Activated B cell treated with CpG ODN at 0.5 μM for 24 hours (primary cell): Measurements from ENCODE around the gene CYB561A3. TPM values are rescaled to one million over a fixed set of nuclear protein-coding genes. Genes with fewer than 3 reads are reported as not detected.

Experiments used
- ATAC-seq: fragments of 200-7000 bp; cut with Tn5 transposase; one replicate; pipeline ENCODE4 v1.10.0; 2021; ENCODE audit warnings: low read depth, mild to moderate bottlenecking, moderate library complexity
- CTCF ChIA-PET: fragments of 350-600 bp; sonication (Branson Sonifier 250); formaldehyde crosslinking; loops from one replicate; lab custom pipeline; 2021; ENCODE audit warnings: antibody characterized with exemption; lab: Charles Lee
- POLR2A ChIA-PET: fragments of 350-600 bp; sonication (Branson Sonifier 250); formaldehyde crosslinking; loops from one replicate; lab custom pipeline; 2021; ENCODE audit warnings: antibody characterized with exemption; lab: Charles Lee
- DNase-seq: peaks from one replicate; pipeline ENCODE4 v3.0.0; 2022
- H3K27ac Mint-ChIP-seq: one replicate; pipeline ENCODE4 v1.8.0; 2020; ENCODE audit warnings: mixed read lengths
- H3K27me3 Mint-ChIP-seq: one replicate; pipeline ENCODE4 v1.8.0; 2021; ENCODE audit warnings: mixed read lengths
- H3K36me3 Mint-ChIP-seq: one replicate; pipeline ENCODE4 v1.8.0; 2021; ENCODE audit warnings: low read depth, mixed read lengths
- H3K4me1 Mint-ChIP-seq: one replicate; pipeline ENCODE4 v1.8.0; 2021; ENCODE audit warnings: mixed read lengths
- H3K4me3 Mint-ChIP-seq: one replicate; pipeline ENCODE4 v1.8.0; 2020; ENCODE audit warnings: mild to moderate bottlenecking, mixed read lengths
- H3K9me3 Mint-ChIP-seq: one replicate; pipeline ENCODE4 v1.8.0; 2020; ENCODE audit warnings: mixed read lengths
- intact Hi-C: fragments of 100-400 bp; cut with micrococcal nuclease; formaldehyde crosslinking; loops from one replicate; pipeline ENCODE4 v1.15.1; 2024
- total RNA-seq: library from RNA; stranded (reverse); gene quantifications from 2 replicates; pipeline ENCODE4 v1.2.3, GENCODE V29; 2022
- TF ChIP-seq, protein P1 (sequence below): fragments of 200-600 bp; IDR thresholded peaks from one replicate; pipeline ENCODE4 v1.8.0; 2022; ENCODE audit warnings: antibody characterized with exemption, mild to moderate bottlenecking

CYB561A3 gene
- total RNA-seq, 1 donor from 2014 or later: 433 TPM

DNA sequence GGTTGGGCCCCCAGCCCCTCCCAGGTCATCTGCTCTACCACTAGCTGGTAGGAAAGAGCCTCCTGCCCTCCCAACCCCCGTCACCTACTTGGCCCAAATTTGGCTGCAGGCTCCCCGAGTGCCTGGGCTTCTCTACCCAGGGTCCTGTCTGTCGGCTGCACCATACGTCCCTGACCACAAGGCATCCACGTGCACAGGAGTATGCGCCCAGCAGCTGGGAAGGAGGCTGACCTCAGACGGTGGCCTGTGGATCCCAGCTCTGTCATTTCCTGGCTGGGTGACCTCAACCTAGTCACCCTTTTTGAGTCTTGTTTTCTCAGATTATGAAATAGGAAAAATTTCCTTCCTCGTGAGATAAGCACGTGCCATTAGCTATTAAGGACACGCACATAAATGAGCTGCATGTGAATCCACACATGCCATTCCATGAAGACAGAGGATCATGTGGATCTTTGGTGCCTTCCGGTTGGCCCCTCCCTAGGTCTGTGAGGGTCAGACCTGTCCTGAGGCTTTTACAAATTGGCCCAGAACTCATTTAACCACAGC lies 13.7 kb downstream of the CYB561A3 start:
- no peak for DNase-seq
- no peak for ATAC-seq
- intact Hi-C loops: loop anchor here (1.0 kb wide), 1 partner anchor 8 kb away; no protein-coding TSS in a partner anchor
- no peak overlapping the region for H3K4me3 Mint-ChIP-seq
- CTCF ChIA-PET: interaction anchor here (1.7 kb wide), 1 partner anchor 10 kb away, joined by 5 read pairs; no protein-coding TSS in a partner anchor
- H3K27ac Mint-ChIP-seq: peak overlapping the region; percentile 77
- POLR2A ChIA-PET: interaction anchor here (2.3 to 6.4 kb wide), 2 partner anchors 10 to 14 kb away, joined by 13 to 76 read pairs; partner anchors contain the start of genes CYB561A3 and TMEM138
- peaks cover 74% of the 10 kb centered on the region for H3K36me3 Mint-ChIP-seq
- peaks cover 33% of the 10 kb centered on the region for H3K4me1 Mint-ChIP-seq
- H3K27me3 Mint-ChIP-seq: no peaks in the 10 kb centered on the region
- H3K9me3 Mint-ChIP-seq: no peaks in the 10 kb centered on the region
- TF ChIP-seq, protein P1, sequence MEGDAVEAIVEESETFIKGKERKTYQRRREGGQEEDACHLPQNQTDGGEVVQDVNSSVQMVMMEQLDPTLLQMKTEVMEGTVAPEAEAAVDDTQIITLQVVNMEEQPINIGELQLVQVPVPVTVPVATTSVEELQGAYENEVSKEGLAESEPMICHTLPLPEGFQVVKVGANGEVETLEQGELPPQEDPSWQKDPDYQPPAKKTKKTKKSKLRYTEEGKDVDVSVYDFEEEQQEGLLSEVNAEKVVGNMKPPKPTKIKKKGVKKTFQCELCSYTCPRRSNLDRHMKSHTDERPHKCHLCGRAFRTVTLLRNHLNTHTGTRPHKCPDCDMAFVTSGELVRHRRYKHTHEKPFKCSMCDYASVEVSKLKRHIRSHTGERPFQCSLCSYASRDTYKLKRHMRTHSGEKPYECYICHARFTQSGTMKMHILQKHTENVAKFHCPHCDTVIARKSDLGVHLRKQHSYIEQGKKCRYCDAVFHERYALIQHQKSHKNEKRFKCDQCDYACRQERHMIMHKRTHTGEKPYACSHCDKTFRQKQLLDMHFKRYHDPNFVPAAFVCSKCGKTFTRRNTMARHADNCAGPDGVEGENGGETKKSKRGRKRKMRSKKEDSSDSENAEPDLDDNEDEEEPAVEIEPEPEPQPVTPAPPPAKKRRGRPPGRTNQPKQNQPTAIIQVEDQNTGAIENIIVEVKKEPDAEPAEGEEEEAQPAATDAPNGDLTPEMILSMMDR: no peak

DNA sequence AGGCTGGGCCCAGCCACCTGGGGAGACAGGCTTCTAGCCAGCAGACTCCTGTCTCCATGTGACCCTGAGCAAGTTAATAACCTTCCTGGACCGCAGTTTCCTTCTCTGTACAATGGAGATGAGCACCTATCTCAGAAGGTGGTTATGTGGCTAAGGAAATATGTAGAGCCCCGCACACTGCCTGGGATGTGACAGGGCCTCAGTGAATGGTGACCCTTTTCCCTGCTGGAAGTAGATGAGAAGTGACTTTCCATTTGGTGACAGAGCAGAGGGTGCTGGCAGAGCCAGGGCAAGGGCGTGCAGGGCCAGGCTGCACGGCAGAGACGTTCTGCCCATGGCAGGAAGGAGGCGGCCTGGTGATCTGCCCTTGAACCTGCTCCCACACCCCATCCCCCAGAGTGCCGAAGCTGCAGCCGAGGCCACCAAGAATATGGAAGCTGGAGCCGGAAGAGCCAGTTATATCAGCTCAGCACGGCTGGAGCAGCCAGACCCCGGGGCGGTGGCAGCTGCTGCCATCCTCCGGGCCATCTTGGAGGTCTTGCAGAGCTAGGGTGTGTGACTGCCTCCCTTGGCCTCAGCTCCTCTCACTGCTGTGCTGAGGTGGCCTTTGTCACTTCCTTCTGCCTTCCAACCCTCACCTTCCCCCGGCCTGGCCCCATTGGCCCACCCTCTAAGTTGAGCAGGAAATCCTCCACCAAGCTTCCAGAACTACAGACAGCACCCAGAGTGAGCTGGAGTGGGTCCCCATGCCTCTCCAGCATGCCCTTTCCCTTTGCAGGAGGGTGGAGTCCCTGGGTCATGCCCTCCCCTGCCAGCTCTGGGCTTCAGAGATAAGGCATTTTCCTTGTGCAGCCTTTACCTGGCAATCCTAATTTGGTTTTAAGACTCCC lies 15.5 kb downstream of the CYB561A3 start:
- ATAC-seq (no peak), DNase-seq (no peak)
- H3K4me3 Mint-ChIP-seq: no peak overlapping the region
- TF ChIP-seq, protein P1: no peak
- no peaks in the 10 kb centered on the region for H3K27me3 Mint-ChIP-seq
- peaks cover 26% of the 10 kb centered on the region for H3K4me1 Mint-ChIP-seq
- CTCF ChIA-PET: interaction anchor here (0.9 to 2.1 kb wide), 3 partner anchors 10 to 39 kb away, joined by 3 to 7 read pairs (median 7); no protein-coding TSS in a partner anchor
- POLR2A ChIA-PET: interaction anchor here (0.6 to 6.4 kb wide), 3 partner anchors 11 to 23 kb away, joined by 3 to 76 read pairs (median 20); partner anchors contain the start of genes CYB561A3 and TMEM138
- peaks cover 68% of the 10 kb centered on the region for H3K36me3 Mint-ChIP-seq
- intact Hi-C loops: no loop called here
- H3K9me3 Mint-ChIP-seq: no peaks in the 10 kb centered on the region
- peak overlapping the region; percentile 77 for H3K27ac Mint-ChIP-seq

DNA sequence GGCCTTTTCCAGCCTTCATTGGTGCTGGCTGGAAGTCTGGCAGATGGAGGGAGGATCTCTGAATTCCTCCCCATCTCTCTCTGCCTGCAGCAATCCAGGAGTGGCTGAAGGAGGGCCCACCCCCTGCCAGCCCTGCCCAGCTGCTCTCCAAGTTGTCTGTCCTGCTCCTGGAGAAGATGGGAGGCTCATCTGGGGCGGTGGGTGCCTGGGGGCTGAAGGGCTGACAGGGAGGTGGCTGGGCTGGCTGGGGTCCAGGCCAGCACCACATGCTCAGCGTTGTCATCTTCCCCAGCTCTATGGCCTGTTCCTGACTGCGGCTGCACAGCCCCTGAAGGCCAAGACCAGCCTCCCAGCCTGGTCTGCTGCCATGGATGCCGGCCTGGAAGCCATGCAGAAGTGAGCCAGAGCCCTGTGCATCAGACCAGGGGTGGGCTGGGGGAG lies 16.5 kb downstream of the CYB561A3 start:
- intact Hi-C loops: no loop called here
- no peaks in the 10 kb centered on the region for H3K27me3 Mint-ChIP-seq
- POLR2A ChIA-PET: interaction anchor here (0.6 to 6.4 kb wide), 4 partner anchors 9 to 22 kb away, joined by 3 to 76 read pairs (median 12); partner anchors contain the start of genes CYB561A3 and TMEM138
- DNase-seq: no peak
- CTCF ChIA-PET: interaction anchor here (2.1 kb wide), 1 partner anchor 9 kb away, joined by 7 read pairs; no protein-coding TSS in a partner anchor
- peaks cover 63% of the 10 kb centered on the region for H3K36me3 Mint-ChIP-seq
- no peak overlapping the region for H3K4me3 Mint-ChIP-seq
- TF ChIP-seq, protein P1: no peak
- H3K4me1 Mint-ChIP-seq: peaks cover 32% of the 10 kb centered on the region
- H3K9me3 Mint-ChIP-seq: no peaks in the 10 kb centered on the region
- ATAC-seq: peak; percentile 15
- H3K27ac Mint-ChIP-seq: peak overlapping the region; percentile 77

DNA sequence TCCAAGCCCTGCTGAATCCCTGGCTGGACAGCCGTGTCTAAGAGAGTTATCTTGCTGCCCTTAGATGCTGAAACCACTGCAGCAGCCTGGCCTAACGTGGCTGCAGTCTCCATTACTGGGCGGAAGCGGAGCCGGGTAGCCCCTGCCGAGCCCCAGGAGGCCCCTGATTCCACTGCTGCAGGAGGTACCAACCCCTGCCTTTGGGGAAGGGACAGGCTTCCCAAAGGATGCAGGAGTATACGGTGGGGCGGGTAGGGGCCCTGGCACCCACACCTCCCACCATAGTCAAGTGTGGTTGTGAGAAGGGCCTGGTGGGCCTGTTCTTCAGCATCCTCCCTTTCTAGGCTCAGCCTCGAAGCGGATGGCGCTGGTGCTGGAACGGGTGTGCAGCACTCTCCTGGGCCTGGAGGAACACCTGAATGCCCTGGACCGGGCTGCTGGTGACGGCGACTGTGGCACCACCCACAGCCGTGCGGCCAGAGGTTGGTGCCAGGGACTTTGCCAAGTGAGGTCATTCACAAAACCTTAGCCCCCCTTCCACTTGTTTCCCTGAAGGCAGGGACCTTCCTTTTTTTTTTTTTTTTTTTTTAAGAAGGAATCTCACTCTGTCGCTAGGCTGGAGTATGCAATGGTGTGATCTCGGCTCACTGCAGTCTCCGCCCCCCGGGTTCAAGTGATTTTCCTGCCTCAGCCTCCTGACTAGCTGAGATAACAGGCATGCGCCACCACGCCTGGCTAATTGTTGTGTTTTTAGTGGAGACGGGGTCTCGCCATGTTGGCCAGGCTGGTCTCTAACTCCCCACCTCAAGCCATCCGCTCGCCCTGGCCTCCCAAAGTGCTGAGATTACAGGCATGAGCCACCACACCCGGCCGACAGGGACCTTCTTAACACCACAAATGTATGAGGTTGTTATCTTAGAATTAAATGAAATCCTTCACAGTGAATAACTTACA lies 17.6 kb downstream of the CYB561A3 start:
- intact Hi-C loops: no loop called here
- peaks cover 59% of the 10 kb centered on the region for H3K36me3 Mint-ChIP-seq

More for the DNA sequence above, 17.6 kb downstream of the CYB561A3 start:
- Mint-ChIP-seq H3K4me3 (no peak overlapping the region), H3K4me1 (peaks cover 27% of the 10 kb centered on the region), H3K27ac (peak overlapping the region; percentile 77), H3K9me3 (no peaks in the 10 kb centered on the region), H3K27me3 (no peaks in the 10 kb centered on the region)
- ATAC-seq: no peak
- TF ChIP-seq, protein P1: no peak
- no peak for DNase-seq
- POLR2A ChIA-PET: interaction anchor here (0.9 to 6.4 kb wide), 3 partner anchors 7 to 18 kb away, joined by 3 to 76 read pairs (median 20); partner anchors contain the start of genes CYB561A3 and TMEM138
- CTCF ChIA-PET: interaction anchor here (2.1 kb wide), 1 partner anchor 8 kb away, joined by 7 read pairs; no protein-coding TSS in a partner anchor
